Astrocyte (in vitro differentiated cells and primary cell): ENCODE measurements around the gene BUB1.
"Not testable (repeated sequence)": the region's sequence is repeated elsewhere in the genome, so short reads cannot be mapped to it uniquely, and the experiment has no call there.

Source experiments
- CTCF ChIP-seq: IDR thresholded peaks from 2 replicates; pipeline ENCODE4 v1.5.1; 2011; ENCODE audit warnings: low read depth, mild to moderate bottlenecking, inconsistent platforms, low read length, moderate library complexity; ENCODE audit not compliant: insufficient read depth
- EZH2 ChIP-seq: IDR thresholded peaks from 2 replicates; pipeline ENCODE4 v1.6.1; 2012; ENCODE audit warnings: mild to moderate bottlenecking, low read length, inconsistent platforms; ENCODE audit not compliant: insufficient read depth

GRCh38 chr2:110588520-110588919 lies 89.3 kb downstream of the BUB1 start:
- TF ChIP-seq CTCF, EZH2: not testable (repeated sequence)
